ENCODE data around the gene SIDT1.
A peak's percentile ranks its signal among the peaks of the same experiment; 100 is the strongest.

Gene SIDT1

DNA sequence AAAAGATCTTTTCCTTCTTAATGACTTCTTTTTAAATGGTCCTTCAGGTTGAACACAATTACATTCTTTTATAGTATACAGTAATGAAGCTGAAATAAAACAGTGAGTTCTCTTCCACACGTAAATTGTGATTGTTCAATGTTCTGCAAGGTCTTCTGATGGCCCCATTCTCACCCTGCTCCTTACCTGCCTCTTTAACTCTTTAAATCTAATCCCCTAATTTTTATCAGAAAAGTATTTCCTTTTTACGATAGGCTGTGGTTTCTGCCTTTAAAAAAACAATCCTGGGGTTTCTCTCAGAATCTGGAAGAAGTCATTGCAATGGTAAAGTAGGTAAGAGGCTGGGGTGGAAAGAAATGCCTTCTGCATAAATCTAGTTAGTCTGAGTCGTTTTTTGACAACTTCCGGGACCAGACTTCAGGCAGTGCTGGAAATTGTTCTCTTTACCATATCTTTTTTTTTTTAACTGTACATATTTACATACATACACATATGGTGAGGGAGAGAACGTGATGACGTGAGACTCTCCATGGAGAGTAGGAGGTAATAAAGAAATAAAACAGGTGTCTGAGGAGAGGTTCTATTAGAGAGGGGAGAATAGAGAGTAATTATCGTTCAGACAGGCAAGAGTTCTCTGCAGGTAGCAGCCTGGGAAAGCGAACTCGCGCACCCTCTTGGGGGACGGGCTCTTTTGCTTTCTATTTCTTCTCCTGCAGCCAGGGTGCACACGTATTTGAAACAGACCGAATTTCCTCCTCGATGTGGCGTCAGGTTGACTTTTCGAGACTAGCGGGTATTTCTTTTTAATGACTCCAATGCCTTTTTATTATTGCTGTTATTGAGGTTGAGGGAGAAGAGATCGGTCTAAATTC lies at the start of gene SIDT1:
Gene SIDT1, plus strand, starts transcription at position 730 of the 872 bp plus-strand sequence. CDS start 467 bp downstream, outside the sequence.
- peak; percentile 76 for DNase-seq (ENCODE audit: low spot score)

DNA sequence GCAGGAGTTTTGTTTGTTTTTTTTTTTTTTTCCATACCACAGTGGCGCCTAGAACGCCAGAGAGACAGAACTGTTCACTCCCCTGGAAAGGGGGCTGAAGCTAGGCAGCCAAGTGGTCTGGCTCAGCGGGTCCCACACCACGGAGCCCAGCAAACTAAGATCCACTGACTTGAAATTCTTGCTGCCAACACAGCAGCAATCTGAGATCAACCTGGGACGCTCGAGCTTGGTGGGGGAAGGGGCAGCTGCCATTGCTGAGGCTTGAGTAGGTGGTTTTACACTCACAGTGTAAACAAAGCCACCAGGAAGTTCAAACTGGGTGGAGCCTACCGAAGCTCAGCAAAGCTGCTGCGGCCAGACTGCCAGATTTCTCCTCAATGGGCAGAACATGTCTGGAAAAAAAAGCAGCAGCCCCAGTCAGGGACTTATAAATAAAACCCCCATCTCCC lies 47.2 kb upstream of the SIDT1 start:
- DNase-seq (ENCODE audit: low spot score) = no peak

DNA sequence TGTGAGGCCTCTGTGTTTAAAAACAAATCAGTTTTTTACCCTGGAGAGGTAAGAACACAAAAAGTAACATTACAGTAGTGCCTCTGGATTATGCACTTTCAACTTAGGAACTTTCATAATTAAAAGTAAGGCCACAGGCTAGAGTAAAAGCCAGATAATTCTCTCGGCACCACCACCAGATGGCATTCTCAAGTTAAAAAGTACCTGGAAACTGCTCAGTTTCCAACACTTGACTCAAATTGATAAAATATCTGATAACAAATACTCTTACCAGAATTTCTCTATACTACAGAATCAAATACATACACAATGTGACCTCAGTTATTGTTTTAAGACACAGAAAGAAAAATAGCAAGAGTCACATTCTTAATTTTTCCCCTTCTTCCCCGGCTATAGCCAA lies 37.3 kb upstream of the SIDT1 start:
- DNase-seq (ENCODE audit: low spot score) = peak; percentile 42

DNA sequence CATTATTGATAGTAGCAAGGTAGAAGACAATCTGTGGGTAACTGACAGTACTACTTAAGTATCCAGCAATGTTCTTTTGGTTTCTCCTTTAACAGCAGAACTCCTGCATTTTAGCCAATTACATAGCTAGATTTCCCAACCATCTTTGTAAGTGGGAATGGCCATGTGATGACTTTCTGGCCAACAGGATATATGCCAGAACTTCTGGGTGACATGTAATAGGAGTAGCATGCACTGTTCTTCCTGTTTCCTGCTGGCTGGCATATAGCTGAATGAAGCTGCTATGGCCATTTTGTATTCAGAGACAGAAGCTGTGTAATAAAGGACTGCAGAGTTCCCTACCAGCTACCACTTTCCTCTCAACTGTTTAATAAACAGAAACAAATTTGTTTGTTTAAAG lies 35.4 kb upstream of the SIDT1 start:
- no peak for DNase-seq (ENCODE audit: low spot score)

DNA sequence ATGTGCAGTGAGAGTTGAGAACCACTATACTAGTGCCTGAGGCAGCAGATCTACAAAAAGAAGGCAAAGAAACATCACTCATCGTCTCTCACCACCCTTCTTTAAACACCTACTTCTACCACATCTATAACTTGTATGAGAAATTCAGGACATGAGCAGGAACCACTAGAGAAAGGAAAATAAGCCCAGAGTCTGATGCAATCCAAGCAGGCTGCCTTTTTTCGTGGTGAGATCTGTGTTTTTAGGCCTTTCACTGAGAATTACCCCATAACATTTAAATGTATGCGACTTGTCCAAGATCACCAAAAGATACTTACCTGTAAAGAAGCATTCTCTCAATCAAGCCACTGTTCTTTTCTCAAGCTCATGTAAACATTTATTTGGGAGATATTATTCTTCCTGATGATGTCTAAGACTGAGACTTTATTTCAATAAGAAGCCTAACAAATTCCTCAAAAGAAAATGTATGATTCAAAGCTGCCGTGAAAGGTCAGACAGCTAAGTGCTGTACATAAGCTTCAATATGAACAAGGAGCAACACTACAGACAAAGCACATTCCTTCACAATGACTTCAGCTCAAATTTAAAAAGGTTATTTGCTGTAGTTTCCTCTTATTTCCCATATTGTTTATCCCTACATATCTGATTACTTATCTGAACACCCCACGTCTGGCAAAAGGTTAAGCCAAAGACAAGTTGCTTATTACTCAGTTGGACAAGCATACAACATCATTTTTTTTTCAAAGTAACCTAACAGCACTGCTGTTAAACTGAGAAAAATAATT lies 33.9 kb upstream of the SIDT1 start:
- DNase-seq (ENCODE audit: low spot score) = no peak

DNA sequence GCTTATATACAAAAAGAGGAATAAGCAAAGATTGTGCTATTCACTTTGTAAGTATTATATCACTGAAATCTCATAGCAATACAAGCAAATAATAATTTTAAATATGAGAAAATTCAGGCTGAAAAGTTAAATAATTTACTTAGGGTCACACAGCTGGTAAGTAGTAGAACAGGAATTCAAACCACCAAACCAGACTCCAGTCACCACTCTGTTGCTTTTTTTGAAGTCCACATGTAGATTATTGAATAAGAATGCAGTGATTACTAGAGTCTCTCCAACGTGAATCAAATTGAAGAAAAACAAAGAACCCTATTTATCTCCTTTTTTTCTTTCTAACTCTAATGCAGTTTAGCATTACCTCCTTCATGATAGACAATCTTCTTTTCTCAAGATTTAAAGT lies 33.3 kb upstream of the SIDT1 start:
- no peak for DNase-seq (ENCODE audit: low spot score)

DNA sequence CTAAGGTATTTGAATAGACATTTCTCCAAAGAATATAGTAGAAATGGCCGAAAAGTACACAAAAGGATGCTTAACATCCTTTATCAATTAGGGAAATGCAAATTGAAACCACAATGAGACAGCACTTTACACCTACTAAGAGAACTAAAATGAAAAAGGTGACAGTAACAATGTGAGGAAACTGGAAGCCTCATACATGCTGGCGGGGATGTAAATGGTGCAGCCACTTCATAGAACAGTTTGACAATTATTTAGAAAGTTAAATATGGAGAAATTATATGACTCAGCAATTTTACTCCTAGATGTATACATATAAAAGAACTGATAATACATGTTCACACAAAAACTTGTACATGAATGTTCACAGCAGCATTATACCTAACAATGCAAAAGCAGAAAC lies 30.8 kb upstream of the SIDT1 start:
- no peak for DNase-seq (ENCODE audit: low spot score)

DNA sequence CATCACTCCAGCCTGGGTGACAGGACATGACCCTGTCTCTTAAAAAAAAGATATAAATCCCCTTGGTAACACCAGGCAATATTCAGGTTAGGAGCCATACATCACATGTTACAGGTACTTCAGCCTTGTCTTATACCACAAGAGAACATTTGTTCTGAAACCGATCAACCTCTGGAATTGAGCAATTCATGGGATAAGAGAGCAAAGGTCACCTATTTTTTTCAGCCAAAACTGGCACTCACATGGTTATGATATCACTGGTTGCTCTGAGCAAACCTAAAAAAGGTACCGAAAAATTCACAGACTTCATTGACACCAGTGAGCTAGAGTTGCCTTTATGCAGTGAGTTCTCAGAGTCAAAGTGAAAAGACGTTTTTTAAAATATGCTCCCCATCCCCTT lies 26.5 kb upstream of the SIDT1 start:
- DNase-seq (ENCODE audit: low spot score) = no peak

DNA sequence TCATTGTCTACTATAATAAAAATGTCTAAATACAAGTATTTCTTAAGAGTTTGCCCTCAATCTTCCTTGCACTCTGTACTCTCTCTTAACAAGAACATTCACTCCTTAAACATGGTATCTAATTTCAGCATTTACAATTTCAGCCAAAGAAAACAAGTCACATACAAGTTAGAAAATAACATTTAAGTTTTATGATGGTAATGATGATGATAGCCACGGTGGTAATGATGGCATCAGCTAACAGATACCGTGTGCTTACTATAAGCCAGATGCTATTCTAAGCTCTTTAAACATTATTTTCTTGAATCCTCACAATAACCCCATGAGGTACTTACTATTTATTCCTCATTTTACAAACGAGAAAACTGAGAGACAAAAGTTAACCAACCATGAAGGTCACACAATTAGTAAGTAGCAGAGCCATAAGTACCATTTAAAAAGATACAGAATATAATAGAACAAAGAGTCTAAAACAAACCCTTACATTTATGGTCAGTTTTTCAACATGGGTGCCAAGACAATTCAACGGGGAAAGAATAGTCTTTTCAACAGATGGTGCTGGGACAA lies 24.8 kb upstream of the SIDT1 start:
- DNase-seq (ENCODE audit: low spot score) = no peak

DNA sequence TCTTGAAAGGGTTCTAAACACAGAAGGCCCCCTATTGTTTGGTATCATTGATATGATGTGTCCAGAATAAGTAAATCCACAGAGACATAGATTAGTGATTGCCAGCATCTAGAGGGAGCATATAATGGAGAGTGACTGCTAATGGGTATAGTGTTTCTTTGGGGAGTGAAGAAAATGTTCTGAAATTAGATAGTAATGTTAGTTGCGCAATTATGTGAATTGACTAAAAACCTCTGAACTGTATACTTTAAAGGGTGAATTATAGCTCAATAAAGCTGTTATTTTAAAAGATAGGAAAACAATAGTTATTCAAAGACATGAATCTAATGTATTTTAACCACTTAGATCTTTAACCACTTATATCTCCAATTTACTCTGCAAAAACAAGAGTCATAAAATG lies 23.4 kb upstream of the SIDT1 start:
- DNase-seq (ENCODE audit: low spot score) = no peak

DNA sequence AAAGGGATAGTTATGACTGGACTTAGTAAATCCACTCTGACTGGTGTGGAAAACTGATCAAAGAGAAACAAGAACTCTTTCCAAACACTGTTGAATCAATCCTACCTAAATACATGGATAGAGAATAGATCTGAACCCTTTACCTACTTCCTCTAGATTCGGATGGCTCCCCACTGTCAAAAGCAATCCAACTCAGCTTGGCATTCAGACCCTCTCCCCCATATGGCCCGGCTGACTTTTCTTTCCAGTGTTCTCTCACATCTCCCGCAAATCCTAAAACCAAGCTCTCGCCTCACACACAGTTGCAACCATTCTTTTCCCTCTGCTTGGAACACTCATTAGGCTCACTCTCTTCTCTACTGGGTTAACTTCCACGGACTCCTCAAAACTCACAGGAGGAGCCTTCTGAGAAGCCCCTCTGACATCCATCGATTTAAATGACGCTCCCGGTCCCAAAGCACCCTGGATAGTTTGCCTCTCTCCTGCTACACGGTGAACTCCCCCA lies 18.0 kb upstream of the SIDT1 start:
- DNase-seq (ENCODE audit: low spot score) = peak; percentile 12

DNA sequence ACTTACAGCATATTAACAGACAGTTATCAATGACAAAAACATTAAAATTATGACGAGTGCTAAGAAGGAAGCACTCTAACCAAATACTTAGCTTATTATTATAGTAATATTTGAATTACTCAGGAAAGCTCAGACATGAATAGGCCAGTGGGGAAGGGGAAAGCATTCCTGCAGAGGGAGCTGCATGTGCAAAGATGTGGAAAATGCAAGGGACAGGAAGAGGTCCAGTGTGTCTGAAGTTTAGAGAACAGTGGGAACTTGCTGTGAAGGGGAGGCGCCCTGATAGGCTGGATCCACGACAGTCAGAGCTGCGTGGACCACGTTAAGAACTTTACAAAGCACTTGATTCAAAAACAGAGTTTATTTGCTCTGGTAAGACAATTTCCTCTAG lies 16.2 kb upstream of the SIDT1 start:
- no peak for DNase-seq (ENCODE audit: low spot score)

DNA sequence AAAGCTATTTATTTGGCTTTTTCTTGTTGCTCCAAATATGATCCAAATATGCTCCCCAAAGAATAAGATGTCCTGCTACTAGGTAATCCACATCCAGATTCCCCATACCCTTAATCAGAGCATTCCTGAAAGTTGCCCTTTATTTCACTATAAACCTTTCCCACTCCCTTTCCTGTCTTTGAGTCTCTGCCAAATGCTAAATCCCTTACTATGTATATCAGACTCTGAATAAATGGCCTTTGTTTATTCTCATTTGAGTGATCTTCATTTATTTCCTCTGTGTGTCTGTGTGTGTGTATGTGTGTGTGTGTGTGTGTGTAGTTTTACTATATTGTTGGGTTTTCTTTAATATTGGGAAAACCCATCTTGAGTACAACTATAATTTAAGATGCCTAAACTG lies 10.4 kb upstream of the SIDT1 start:
- DNase-seq (ENCODE audit: low spot score) = no peak

DNA sequence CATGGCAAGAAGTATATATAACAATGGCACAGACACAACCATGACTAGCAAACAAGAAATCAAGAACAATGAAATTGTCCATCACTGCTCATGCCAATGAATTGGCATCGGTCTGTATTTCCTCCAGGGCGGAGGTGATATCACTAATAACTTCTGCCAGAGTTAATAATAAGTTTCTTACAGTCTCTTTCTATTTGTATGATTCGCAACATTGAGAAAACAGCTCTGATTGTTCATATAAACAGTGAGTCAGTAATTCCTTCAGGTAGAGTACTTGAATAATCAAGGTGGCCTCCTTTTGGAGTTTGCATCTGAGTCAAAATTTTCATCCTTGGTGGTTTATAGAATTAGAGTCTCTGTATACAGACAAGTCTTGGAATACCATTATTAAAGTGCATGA lies 9.1 kb upstream of the SIDT1 start:
- no peak for DNase-seq (ENCODE audit: low spot score)

DNA sequence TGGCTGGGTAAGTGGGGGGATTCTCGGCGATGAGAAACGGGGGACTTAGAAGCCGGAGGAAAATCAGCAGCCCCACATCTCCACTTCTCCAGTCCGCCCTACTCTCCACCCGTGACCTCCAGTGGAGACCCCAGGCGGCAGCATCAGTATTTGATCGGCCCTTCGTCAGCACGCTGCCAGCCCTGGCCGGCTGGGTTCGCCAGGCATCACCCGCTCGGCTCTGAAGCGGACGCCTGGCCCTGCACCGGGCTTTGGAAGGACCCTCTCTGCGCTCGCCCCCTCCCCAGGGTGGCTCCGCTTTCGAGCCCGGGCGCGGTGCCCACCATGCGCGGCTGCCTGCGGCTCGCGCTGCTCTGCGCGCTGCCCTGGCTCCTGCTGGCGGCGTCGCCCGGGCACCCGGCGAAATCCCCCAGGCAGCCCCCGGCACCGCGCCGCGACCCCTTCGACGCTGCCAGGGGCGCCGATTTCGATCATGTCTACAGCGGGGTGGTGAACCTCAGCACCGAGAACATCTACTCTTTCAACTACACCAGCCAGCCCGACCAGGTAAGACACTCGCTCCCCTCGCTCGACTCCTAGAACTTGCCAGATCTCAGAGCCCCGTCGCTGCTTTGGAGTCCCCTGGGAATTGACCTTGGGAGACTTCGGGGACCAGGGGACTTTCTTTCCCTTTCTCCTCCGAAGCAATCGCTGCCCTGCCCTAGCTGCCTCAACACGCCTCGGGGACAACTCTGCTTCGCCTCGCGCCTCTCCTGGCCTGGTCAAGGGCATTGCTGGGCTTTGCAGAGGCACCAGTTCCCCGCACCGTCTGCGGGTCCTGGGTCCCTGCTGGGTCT lies 561 bp downstream of the SIDT1 start:
- peak; percentile 43 for DNase-seq (ENCODE audit: low spot score)

DNA sequence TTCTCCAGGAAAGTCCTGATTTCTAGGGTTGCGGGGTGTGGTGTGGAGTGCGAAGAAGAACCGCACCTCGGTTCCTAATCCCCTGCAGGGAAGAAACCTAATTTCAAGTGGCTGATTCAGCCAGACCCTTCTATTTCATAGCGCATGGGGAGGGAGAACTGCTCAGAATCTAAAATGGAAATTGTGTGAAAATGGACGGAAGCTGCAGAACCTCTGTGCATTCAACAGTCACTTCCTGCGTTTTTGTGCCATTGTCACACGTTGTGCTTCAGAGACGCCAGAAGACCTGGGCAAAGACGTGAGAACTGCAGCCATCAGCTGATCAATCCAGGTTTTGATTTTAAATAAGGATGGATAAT lies 1.2 kb downstream of the SIDT1 start:
- DNase-seq (ENCODE audit: low spot score) = peak; percentile 62

DNA sequence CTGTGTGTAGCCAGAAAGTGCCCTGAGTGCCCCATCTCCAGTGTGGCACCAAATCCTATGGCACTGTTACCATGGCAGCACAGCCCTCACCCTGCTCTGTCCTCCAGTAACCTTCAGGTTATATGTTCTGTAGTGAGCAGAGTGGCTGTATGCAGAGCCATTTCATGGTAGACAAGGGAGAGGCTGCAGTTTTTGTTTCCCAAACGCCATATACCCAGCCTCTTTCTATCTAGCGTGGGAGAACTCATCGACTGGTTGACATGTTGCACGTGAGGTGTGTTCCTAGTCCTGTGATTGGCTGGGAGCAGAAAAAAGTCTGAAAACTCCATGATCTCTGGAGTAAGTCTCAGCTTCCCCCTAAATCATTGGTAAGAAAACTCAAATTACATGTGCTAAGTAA lies 2.0 kb downstream of the SIDT1 start:
- peak; percentile 38 for DNase-seq (ENCODE audit: low spot score)

DNA sequence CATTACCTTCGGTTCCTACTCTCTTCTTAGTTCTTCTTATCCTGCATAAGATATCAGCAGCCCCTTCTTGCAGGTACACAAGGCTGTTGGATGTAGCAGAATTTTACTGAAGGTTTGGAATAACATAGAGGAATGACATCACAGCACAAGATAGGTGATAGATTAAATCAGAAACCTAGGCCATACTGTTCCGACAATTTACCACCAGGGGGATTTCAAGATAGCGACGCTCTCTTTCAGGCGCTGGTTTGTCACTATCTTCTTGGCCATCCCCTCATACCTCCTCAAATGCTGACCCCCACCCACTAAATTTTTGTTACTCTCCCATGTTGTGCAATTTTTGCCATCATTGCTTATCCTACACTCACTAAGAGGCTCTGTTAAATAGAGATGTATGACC lies 3.5 kb downstream of the SIDT1 start:
- no peak for DNase-seq (ENCODE audit: low spot score)

DNA sequence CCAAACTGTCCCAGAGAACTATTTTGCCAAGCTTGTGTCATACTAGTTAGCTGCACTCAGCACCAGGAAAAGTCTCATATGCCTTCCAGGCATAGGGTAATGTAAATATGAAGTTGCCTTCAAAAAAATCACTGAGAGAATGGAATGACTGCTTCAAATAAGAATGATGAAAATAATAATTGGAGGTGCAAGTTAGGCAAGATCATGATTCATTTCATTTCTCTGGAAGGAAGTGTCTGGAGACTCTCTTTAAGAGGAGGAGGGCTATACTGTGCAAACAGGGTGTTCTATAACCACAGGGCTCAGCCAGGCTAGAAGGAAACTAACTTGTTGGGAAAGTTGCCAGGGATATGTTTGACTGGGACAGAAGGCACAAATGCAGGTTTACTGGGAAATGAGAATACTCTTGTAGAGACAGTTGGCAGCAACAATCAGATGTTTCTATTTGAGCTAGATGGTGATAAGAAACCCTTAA lies 4.3 kb downstream of the SIDT1 start:
- no peak for DNase-seq (ENCODE audit: low spot score)

DNA sequence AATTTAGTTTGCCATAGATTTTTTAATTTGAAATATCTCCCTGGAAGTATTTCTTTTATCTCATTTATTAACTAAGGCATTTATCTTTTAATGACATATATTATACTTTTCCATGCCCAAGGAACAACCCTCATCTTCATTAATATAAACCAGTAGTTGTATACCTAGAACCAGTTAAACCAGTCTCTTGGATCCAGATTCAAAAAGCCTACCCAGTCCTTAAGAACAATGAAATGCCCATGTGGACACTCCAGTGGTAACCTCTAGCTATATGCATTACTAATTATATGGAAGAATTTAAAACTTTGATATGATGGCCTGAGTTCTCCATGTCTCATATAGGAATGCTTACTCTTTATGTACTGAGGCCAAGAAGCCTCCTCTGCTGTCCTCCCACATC lies 4.8 kb downstream of the SIDT1 start:
- DNase-seq (ENCODE audit: low spot score) = no peak

DNA sequence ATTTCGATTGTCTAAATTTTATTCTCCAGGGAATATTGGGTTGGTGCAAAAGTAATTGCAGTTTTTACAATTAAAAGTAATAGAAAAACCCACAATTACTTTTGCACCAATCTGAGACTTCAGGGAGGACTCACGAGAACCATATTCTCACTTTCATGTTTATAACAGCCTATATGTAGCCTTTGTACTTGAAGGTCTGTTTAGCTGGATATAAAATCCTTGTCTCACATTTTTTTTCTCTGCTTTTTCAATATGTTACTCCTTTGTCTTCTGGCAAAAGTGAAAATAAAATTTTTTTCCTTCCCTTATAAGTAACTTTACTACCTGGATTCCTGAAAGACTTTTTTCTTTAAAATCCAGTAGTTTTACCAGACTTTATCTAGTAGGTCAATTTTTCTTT lies 9.2 kb downstream of the SIDT1 start:
- DNase-seq (ENCODE audit: low spot score) = no peak

DNA sequence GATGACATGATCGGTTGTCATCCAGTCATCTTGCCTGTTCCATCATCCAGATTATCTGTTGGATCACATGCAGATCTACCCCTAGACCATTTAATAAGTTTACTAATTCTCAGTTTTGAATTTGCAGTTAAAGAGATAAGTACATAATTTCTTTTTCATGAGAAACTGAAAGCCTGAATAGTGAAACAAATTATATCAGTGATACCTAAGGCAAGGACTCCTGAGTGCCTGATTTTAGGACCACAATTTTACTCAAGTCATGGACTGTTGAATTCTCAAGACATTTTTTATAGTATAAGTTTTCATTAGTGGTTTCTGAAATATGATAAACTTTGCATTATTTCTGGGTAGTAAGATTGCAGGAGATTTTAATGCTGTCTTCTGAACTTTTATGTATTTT lies 13.2 kb downstream of the SIDT1 start:
- DNase-seq (ENCODE audit: low spot score) = no peak
